K562 (cell line): ENCODE measurements around the gene PDE4D. TPM values are rescaled to one million over a fixed set of nuclear protein-coding genes. Genes with fewer than 3 reads are reported as not detected.
A peak's percentile ranks its signal among the peaks of the same experiment; 100 is the strongest.

Experiments used
- ATAC-seq: fragments of 200-7000 bp; cut with Tn5 transposase; 3 replicates; pipeline ENCODE4 v1.9.1; 2020; ENCODE audit warnings: moderate library complexity
- BruUV-seq: library from RNA; stranded (reverse); fragments of 400-500 nt; replicated peaks from 2 replicates; lab custom pipeline; 2021; lab: Mats Ljungman, UMichigan
- CTCF ChIA-PET: fragments of 300-600 bp; formaldehyde crosslinking; extraction: SDS; loops from one replicate; lab custom pipeline; 2021; ENCODE audit warnings: low intra/inter-chr PET ratio; lab: Yijun Ruan, JAX
- POLR2A ChIA-PET: fragments of 300-600, 350-650 bp; sonication (Branson Sonifier 250); formaldehyde crosslinking; extraction: SDS; loops from one replicate; lab custom pipeline; 2021; ENCODE audit warnings: antibody characterized with exemption, inconsistent platforms; lab: Yijun Ruan, JAX
- DNase-seq, 4 experiments: peaks; one replicate each; pipeline versions ENCODE4 v3.0.0 to v3.0.0-alpha.2; 2011 to 2018; ENCODE audit warnings: low spot score in 3 of 4, mixed read lengths in 3 of 4; ENCODE audit errors: extremely low read depth in 1 of 4
- FAIRE-seq: peaks from 2 replicates; lab custom pipeline; 2011; peaks lifted over from hg19 to GRCh38; lab: Jason Lieb, UNC
- H2AFZ ChIP-seq: 2 replicates; pipeline ENCODE4 v1.6.0; 2011; ENCODE audit warnings: low read depth, low read length, control low read depth, inconsistent platforms
- H3K27ac ChIP-seq: fragments of 200-600 bp; 3 replicates; pipeline ENCODE4 v1.8.0; 2011; ENCODE audit warnings: low read depth, mild to moderate bottlenecking, control low read depth, inconsistent platforms, low read length, moderate library complexity, mixed read lengths; ENCODE audit errors: extremely low read depth
- H3K27me3 ChIP-seq, 2 experiments: fragments of 300-600 bp in 1 of 2; 2 replicates in 1 of 2; 3 replicates in 1 of 2; pipeline versions ENCODE4 v1.6.0 to v1.8.0; 2011; ENCODE audit warnings: inconsistent platforms in 2 of 2, low read length in 2 of 2, mild to moderate bottlenecking in 1 of 2, mixed read lengths in 1 of 2, moderate library complexity in 1 of 2; ENCODE audit not compliant: control insufficient read depth in 2 of 2, insufficient read depth in 2 of 2
- H3K36me3 ChIP-seq: fragments of 300-600 bp; 3 replicates; pipeline ENCODE4 v1.8.0; 2011; ENCODE audit warnings: mild to moderate bottlenecking, low read length, inconsistent platforms; ENCODE audit not compliant: control insufficient read depth, insufficient read depth
- H3K4me1 ChIP-seq, 2 experiments: fragments of 200-600 bp in 1 of 2; replicated peaks in 1 of 2; 2 replicates in 1 of 2; 3 replicates in 1 of 2; pipeline versions ENCODE4 v1.5.1 to v1.8.0; 2011; ENCODE audit warnings: inconsistent platforms in 2 of 2, low read length in 2 of 2, mild to moderate bottlenecking in 1 of 2, mixed read lengths in 1 of 2, moderate library complexity in 1 of 2; ENCODE audit not compliant: control insufficient read depth in 2 of 2, insufficient read depth in 2 of 2
- H3K4me2 ChIP-seq: 2 replicates; pipeline ENCODE4 v1.6.1; 2011; ENCODE audit warnings: low read length, control low read depth, inconsistent platforms, mixed read lengths; ENCODE audit not compliant: insufficient read depth
- H3K4me3 ChIP-seq: fragments of 200-600 bp; sonication (generic), shearing (Covaris generic); 2 replicates; pipeline ENCODE4 v1.5.1; 2016; ENCODE audit warnings: control low read depth, inconsistent platforms
- H3K79me2 ChIP-seq: fragments of 200-600 bp; 3 replicates; pipeline ENCODE4 v1.8.0; 2011; ENCODE audit warnings: low read length, inconsistent platforms; ENCODE audit not compliant: control insufficient read depth, insufficient read depth
- H3K9ac ChIP-seq, 2 experiments: 2 replicates each; pipeline versions ENCODE4 v1.6.0 to v1.6.1; 2011; ENCODE audit warnings: low read depth in 2 of 2, low read length in 2 of 2, control low read depth in 1 of 2, inconsistent platforms in 1 of 2, mild to moderate bottlenecking in 1 of 2, mixed read lengths in 1 of 2; ENCODE audit not compliant: insufficient read depth in 1 of 2
- H3K9me1 ChIP-seq: one replicate; pipeline ENCODE4 v1.6.0; 2011; ENCODE audit warnings: inconsistent platforms, mild to moderate bottlenecking, low read length, moderate library complexity; ENCODE audit not compliant: control insufficient read depth, insufficient read depth
- H3K9me3 ChIP-seq: replicated peaks from 2 replicates; pipeline ENCODE4 v1.5.1; 2011; ENCODE audit warnings: low read depth, low read length, inconsistent platforms; ENCODE audit not compliant: control insufficient read depth, insufficient read depth
- H4K20me1 ChIP-seq: replicated peaks from 2 replicates; pipeline ENCODE4 v1.6.1; 2011; ENCODE audit warnings: low read length, inconsistent platforms, mixed read lengths; ENCODE audit not compliant: control insufficient read depth, insufficient read depth
- ETV1 ChIP-seq: fragments of 450-650 bp; conservative IDR thresholded peaks from 2 replicates; pipeline ENCODE4 v1.6.1; 2016; ENCODE audit warnings: missing genetic modification characterization, control low read depth, low read depth, missing compliant biosample characterization
- FOXM1 ChIP-seq, 2 experiments: fragments of 450-650 bp in 1 of 2; sonication (generic) in 1 of 2; formaldehyde crosslinking in 1 of 2; IDR thresholded peaks; 2 replicates each; pipeline versions ENCODE4 v1.6.1 to v1.9.0; 2017 to 2022; ENCODE audit warnings: low read depth in 2 of 2, mild to moderate bottlenecking in 2 of 2, missing genetic modification reagents in 1 of 2, moderate library complexity in 1 of 2
- MAFF ChIP-seq: IDR thresholded peaks from 2 replicates; pipeline ENCODE4 v1.6.1; 2012; ENCODE audit warnings: low read length, improper control_type of control experiment
- MAFG ChIP-seq: fragments of 450-650 bp; conservative IDR thresholded peaks from 2 replicates; pipeline ENCODE4 v1.6.1; 2016; ENCODE audit warnings: missing genetic modification characterization, missing compliant biosample characterization
- MAFK ChIP-seq: IDR thresholded peaks from 2 replicates; pipeline ENCODE4 v1.6.1; 2011; ENCODE audit warnings: low read length, improper control_type of control experiment
- NFXL1 ChIP-seq: fragments of 450-650 bp; formaldehyde crosslinking; IDR thresholded peaks from 2 replicates; pipeline ENCODE4 v1.4.0; 2021; ENCODE audit warnings: mild to moderate bottlenecking
- ZNF253 ChIP-seq: fragments of 250-450 bp; sonication (Bioruptor Pico); conservative IDR thresholded peaks from 2 replicates; pipeline ENCODE4 v1.6.1; 2021; ENCODE audit warnings: mild to moderate bottlenecking
- WGBS: fragments of 100-300 bp; shearing (Covaris generic); methylation state at CpG from one replicate; pipeline ENCODE4 v1.1.6; 2016; ENCODE audit warnings: low coverage, mixed read lengths; ENCODE audit not compliant: insufficient coverage; ENCODE audit errors: missing lambda C conversion rate; 5-methylcytosine and 5-hydroxymethylcytosine counted together
- in situ Hi-C: fragments of 300-500 bp; cut with MboI; formaldehyde crosslinking; loops from 4 replicates; pipeline ENCODE4 v1.15.0; 2018; ENCODE audit warnings: inconsistent platforms, mixed read lengths
- intact Hi-C: fragments of 100-400 bp; cut with micrococcal nuclease; formaldehyde crosslinking; loops from 2 replicates; pipeline ENCODE4 v1.14.2; 2022
- polyA plus RNA-seq, 8 experiments: library from polyadenylated mRNA; depleted of rRNA in 4 of 8; stranded (reverse) in 5 of 8; unstranded in 3 of 8; fragments of >200 nt; fragmentation: Nextera tagmentation in 2 of 8; fragmentation: Illumina TruSeq in 1 of 8; extraction: Ambion mirVana in 2 of 8; extraction: Trizol in 1 of 8; gene quantifications; 2 replicates each; pipeline versions ENCODE4 v1.2.1 to v1.2.3, GENCODE V29; 2011 to 2014; ENCODE audit warnings: inconsistent platforms in 1 of 8, missing spikeins in 1 of 8
- total RNA-seq, 7 experiments: library from RNA; depleted of rRNA in 6 of 7; stranded (reverse); fragments of >200 nt in 6 of 7; fragmentation: Illumina TruSeq in 2 of 7; extraction: Trizol in 2 of 7; gene quantifications; 2 replicates each; pipeline versions ENCODE4 v1.2.1 to v1.2.3, GENCODE V29; 2011 to 2021; ENCODE audit warnings: low replicate concordance in 1 of 7

The PDE4D gene
- total and polyA plus RNA-seq, 9 of the 15 experiments (the other 6 are each of a cell fraction or from before 2014, with no cell fraction given) = 0.04 to 0.46 (median 0.13) TPM

- Histone ChIP-seq H3K9me3 (no peaks in the 10 kb centered on the region), H3K4me1 (no peaks in the 10 kb centered on the region), H3K4me2 (no peak overlapping the region), H3K27me3 (no peaks in the 10 kb centered on the region), H3K9me1 (no peaks in the 10 kb centered on the region), H3K27ac (no peak overlapping the region), H4K20me1 (no peaks in the 10 kb centered on the region), H2AFZ (no peak overlapping the region), H3K9ac (no peak overlapping the region), H3K4me3 (no peak overlapping the region), H3K36me3 (no peaks in the 10 kb centered on the region), H3K79me2 (no peaks in the 10 kb centered on the region)
- in situ Hi-C loops (no loop called here), intact Hi-C loops (no loop called here)
- ChIA-PET POLR2A (no interaction called here), CTCF (no interaction called here)
- FAIRE-seq = no peak
- BruUV-seq = no TSS peak
- WGBS = 0% methylated on average over 1 of the region's 1 CpG
- no peak for DNase-seq
- TF ChIP-seq MAFF (peak; percentile 25; the same call in 1 of the 2 replicates), MAFG (tag) (peak; percentile 25; the same call in 1 of the 2 replicates), MAFK (peak; percentile 12; the same call in 1 of the 2 replicates), ETV1 (tag) (no peak), FOXM1 (IDR thresholded peaks at IDR 0.05; ENCODE audit: low read depth) (no peak), FOXM1 (CRISPR knock-in tag; IDR thresholded peaks at IDR 0.05; ENCODE audit: low read depth) (no peak), NFXL1 (CRISPR knock-in tag) (no peak), ZNF253 (CRISPR knock-in tag) (no peak)
- no peak for ATAC-seq
These were observed 360.4 kb downstream of the PDE4D start for GRCh38 chr5:59532979-59533729.
